Endothelial cell of umbilical vein (primary cell): ENCODE results near the gene AUTS2.

Experiments used
- EZH2 ChIP-seq: IDR thresholded peaks from 2 replicates; pipeline ENCODE4 v1.6.1; 2012; ENCODE audit warnings: borderline replicate concordance, low read depth, mild to moderate bottlenecking, moderate library complexity, low read length, inconsistent platforms; ENCODE audit not compliant: severe bottlenecking
- FOS ChIP-seq: IDR thresholded peaks from 2 replicates; pipeline ENCODE4 v1.6.1; 2011; ENCODE audit warnings: mild to moderate bottlenecking, low read length, moderate library complexity, borderline replicate concordance; ENCODE audit not compliant: insufficient read depth
- GATA2 ChIP-seq: IDR thresholded peaks from 2 replicates; pipeline ENCODE4 v1.7.0; 2011; ENCODE audit warnings: low read depth, mild to moderate bottlenecking, moderate library complexity, mixed read lengths, low read length; ENCODE audit not compliant: insufficient read length, insufficient read depth
- JUN ChIP-seq: IDR thresholded peaks from 2 replicates; pipeline ENCODE4 v1.6.1; 2011; ENCODE audit warnings: borderline replicate concordance, low read depth; ENCODE audit not compliant: insufficient read length, insufficient read depth
- MYC ChIP-seq: IDR thresholded peaks from one replicate; pipeline ENCODE4 v1.6.1; 2011; ENCODE audit warnings: mild to moderate bottlenecking, low read depth, low read length
- POLR2A ChIP-seq: IDR thresholded peaks from 2 replicates; pipeline ENCODE4 v1.6.1; 2012; ENCODE audit warnings: low read depth, mild to moderate bottlenecking, control low read depth, low read length
- POLR2AphosphoS5 ChIP-seq: IDR thresholded peaks from 2 replicates; pipeline ENCODE4 v1.6.1; 2012; ENCODE audit warnings: low read depth, mild to moderate bottlenecking, control low read depth, low read length, moderate library complexity; ENCODE audit not compliant: insufficient read depth
- TF ChIP-seq, protein P1 (sequence below), 2 donors: IDR thresholded peaks; 1 replicate in 1 of 2; 2 replicates in 1 of 2; pipeline ENCODE4 v1.5.1; 2011; ENCODE audit warnings: low read length in 2 of 2, mild to moderate bottlenecking in 2 of 2, moderate library complexity in 2 of 2, control low read depth in 1 of 2, inconsistent platforms in 1 of 2, low read depth in 1 of 2; ENCODE audit not compliant: insufficient read depth in 1 of 2; ENCODE audit errors: extremely low read depth in 1 of 2

DNA sequence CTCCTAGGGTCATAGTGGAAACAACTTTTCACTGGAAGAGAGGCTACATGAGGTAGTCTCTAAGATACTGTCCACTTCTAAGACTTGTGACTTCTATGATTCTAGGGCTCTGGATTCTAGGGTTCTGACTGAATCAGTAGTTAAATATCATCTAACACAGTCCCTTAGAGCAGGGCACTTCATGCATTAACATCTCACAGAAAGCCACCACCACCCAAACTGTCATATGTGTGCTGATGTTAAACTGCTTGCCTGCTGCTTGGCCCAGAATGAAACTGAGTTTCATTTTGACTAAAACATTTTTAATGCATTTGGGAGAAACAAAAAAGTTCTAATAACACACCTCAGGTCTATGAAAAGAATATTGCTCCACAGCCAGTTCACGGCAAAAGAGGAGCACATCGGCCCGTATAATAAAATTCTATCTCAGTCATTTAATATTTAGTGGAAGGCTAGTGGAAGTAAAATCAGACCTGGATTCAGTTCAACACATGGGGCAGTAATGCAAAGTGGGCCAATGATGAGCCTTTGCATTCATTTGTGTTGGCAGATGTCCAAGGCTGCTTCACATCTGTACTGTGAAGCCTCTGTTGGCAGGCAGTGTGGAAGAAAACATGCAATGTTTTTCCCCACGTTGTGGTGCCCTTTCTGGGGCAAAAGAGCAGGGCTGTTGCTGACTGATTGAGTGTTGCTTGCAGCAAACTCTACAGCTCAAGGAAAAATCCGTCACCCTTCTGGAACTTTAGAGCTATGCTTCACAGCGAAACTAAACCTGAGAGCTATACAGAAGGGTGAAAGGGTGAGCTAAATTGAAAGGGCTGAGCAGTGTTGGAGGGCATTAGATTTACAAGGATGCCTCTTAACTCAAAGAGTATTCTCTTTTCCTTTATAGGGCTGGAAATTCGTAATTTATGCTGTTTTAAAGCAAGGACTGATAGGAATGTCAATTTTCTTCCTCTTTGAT, 33.5 kb upstream of the AUTS2 start:
- TF ChIP-seq JUN, result no peak
- no peak for TF ChIP-seq POLR2AphosphoS5
- TF ChIP-seq, protein P1, sequence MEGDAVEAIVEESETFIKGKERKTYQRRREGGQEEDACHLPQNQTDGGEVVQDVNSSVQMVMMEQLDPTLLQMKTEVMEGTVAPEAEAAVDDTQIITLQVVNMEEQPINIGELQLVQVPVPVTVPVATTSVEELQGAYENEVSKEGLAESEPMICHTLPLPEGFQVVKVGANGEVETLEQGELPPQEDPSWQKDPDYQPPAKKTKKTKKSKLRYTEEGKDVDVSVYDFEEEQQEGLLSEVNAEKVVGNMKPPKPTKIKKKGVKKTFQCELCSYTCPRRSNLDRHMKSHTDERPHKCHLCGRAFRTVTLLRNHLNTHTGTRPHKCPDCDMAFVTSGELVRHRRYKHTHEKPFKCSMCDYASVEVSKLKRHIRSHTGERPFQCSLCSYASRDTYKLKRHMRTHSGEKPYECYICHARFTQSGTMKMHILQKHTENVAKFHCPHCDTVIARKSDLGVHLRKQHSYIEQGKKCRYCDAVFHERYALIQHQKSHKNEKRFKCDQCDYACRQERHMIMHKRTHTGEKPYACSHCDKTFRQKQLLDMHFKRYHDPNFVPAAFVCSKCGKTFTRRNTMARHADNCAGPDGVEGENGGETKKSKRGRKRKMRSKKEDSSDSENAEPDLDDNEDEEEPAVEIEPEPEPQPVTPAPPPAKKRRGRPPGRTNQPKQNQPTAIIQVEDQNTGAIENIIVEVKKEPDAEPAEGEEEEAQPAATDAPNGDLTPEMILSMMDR (IDR thresholded peaks at IDR 0.05; ENCODE audit: extremely low read depth in 1 of 2, insufficient read depth in 1 of 2, low read depth in 1 of 2, low read length in 2 of 2), result no peak
- no peak for TF ChIP-seq EZH2
- TF ChIP-seq MYC, result no peak
- TF ChIP-seq POLR2A, result no peak
- TF ChIP-seq GATA2, result no peak
- no peak for TF ChIP-seq FOS
